Measurements from ENCODE around the gene FTO. TPM values are rescaled to one million over a fixed set of nuclear protein-coding genes. Genes with fewer than 3 reads are reported as not detected.

FTO gene
- 40.2 TPM for polyA plus RNA-seq (2013, experiment 1 of 2)
- 40.3 TPM for polyA plus RNA-seq (2013, experiment 2 of 2)

DNA sequence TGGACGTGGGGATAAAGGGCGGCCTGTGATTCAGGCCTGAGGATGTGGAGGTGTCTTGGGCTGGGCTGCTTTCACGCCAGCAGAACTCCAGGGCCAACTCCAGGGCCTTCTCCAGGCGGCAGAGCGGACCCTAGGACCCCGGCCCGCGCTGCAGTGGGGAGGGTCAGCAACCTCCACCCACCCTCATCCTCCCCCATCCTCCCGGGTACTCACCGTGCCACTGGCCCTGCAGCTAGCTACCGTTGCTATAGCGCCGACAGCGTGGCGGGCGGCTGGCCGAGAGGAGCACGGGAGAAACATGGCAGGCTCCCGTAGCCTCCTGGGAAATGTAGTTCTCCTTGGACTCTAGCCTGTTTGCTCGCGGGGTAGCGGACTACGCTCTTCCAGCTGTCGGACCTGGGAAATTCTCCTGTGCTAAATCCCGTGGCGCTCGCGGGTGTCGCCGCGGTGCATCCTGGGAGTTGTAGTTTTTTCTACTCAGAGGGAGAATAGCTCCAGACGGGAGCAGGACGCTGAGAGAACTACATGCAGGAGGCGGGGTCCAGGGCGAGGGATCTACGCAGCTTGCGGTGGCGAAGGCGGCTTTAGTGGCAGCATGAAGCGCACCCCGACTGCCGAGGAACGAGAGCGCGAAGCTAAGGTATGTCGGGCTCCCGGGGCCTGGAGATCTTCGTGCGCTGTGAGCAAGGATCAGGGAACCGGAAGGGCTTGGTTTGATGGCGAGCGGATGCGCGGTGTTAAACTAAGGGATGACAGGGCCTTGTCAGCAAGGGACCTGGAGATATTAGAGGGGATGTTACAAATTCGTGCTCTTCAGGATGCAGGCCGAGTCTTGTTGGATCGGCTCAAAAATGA, at the start of gene FTO, which contains the start of gene RPGRIP1L:
Gene FTO, plus strand, starts transcription at position 567 of the 855 bp plus-strand sequence.
Gene RPGRIP1L, minus strand, starts transcription at position 270 of the 855 bp plus-strand sequence. CDS start 3,136 bp downstream, outside the sequence.
- Histone ChIP-seq H2AFZ (ENCODE audit: low read length) (peak within 1 kb of the TSS; percentile 81), H3K4ac (ENCODE audit: low read length) (no peak within 1 kb of the TSS), H3K9ac (ENCODE audit: low read depth, low read length, poor library complexity) (peak within 1 kb of the TSS; percentile 92), H4K91ac (ENCODE audit: low read depth, low read length, poor library complexity) (no peak within 1 kb of the TSS), H3K14ac (ENCODE audit: low read length) (peak within 1 kb of the TSS; percentile 17), H3K23ac (ENCODE audit: low read depth, low read length, poor library complexity) (peak within 1 kb of the TSS; percentile 32), H4K8ac (ENCODE audit: low read depth, low read length) (no peak within 1 kb of the TSS), H2BK120ac (ENCODE audit: low read depth, low read length) (no peak within 1 kb of the TSS), H2AK5ac (ENCODE audit: low read depth, low read length) (peak within 1 kb of the TSS; percentile 66), H3K36me3 (replicated peaks in 1 of 2; ENCODE audit: control insufficient read depth in 2 of 2, insufficient read depth in 2 of 2, low read length in 2 of 2) (peaks cover 3 to 29% of the 10 kb centered on the region in 2 donors), H2BK5ac (ENCODE audit: low read length) (no peak within 1 kb of the TSS), H3K79me1 (ENCODE audit: low read depth, low read length) (peaks cover 5% of the 10 kb centered on the region), H3K4me1 (ENCODE audit: control insufficient read depth in 2 of 2, insufficient read depth in 1 of 2, low read depth in 1 of 2, low read length in 2 of 2) (peaks cover 2 to 3% of the 10 kb centered on the region in 2 donors), H3K27ac (replicated peaks; ENCODE audit: low read length) (no peak within 1 kb of the TSS), H3K18ac (ENCODE audit: low read length) (peak within 1 kb of the TSS; percentile 86), H3K4me2 (ENCODE audit: insufficient read depth, low read length, poor library complexity, severe bottlenecking) (peak within 1 kb of the TSS; percentile 96), H3K4me3 (ENCODE audit: low read length in 2 of 2) (peak within 1 kb of the TSS; percentile 77 to 95), H2BK12ac (ENCODE audit: low read length) (no peak within 1 kb of the TSS), H3K9me3 (replicated peaks in 1 of 2; ENCODE audit: control insufficient read depth in 2 of 2, insufficient read depth in 1 of 2, low read depth in 1 of 2, low read length in 2 of 2) (peaks cover 0 to 7% of the 10 kb centered on the region in 2 donors), H2BK15ac (ENCODE audit: low read length) (no peak within 1 kb of the TSS), H3K27me3 (ENCODE audit: control insufficient read depth in 3 of 3, insufficient read depth in 3 of 3, low read depth in 1 of 3, low read length in 3 of 3) (no peaks in the 10 kb centered on the region)
- WGBS, 2 donors (ENCODE audit: extremely low coverage in 2 of 2, insufficient read length in 2 of 2, insufficient replicate concordance in 1 of 2) = no CpG with 5 or more reads among the region's 57 CpGs
- peak; percentile 99 for DNase-seq (ENCODE audit: low spot score)

- no peak for DNase-seq (ENCODE audit: low spot score)
- H3K4me3 ChIP-seq (ENCODE audit: low read length in 2 of 2) = no peak overlapping the region
- H3K14ac ChIP-seq (ENCODE audit: low read length) = no peak overlapping the region
Observed at GRCh38 chr16:53654946-53655345, 49.0 kb upstream of the FTO start.

DNA sequence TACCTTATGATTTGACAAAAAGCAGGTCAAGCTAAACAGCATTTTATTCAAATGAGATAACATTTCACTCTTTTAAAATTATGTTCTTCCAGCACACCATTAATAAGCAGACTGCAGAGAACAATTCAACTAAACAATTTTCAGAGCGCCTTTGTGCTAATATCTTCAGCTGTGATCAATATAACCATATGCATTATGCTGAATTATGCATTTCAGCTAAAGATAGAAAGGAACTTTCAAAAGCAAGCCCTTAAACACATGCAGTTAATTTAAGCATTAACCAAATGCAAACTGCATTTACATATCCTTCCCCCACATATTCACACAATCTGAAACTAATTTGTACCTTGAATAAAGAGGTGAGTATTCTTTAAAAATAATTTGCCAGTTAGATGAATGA, 41.9 kb upstream of the FTO start:
- Histone ChIP-seq H3K79me1 (ENCODE audit: low read depth, low read length) (no peaks in the 10 kb centered on the region), H3K27me3 (ENCODE audit: control insufficient read depth in 3 of 3, insufficient read depth in 3 of 3, low read depth in 1 of 3, low read length in 3 of 3) (no peaks in the 10 kb centered on the region), H2AK5ac (ENCODE audit: low read depth, low read length) (no peak overlapping the region), H2AFZ (ENCODE audit: low read length) (no peak overlapping the region), H3K4me2 (ENCODE audit: insufficient read depth, low read length, poor library complexity, severe bottlenecking) (no peak overlapping the region), H3K23ac (ENCODE audit: low read depth, low read length, poor library complexity) (no peak overlapping the region), H3K14ac (ENCODE audit: low read length) (no peak overlapping the region), H3K9ac (ENCODE audit: low read depth, low read length, poor library complexity) (no peak overlapping the region), H3K36me3 (replicated peaks in 1 of 2; ENCODE audit: control insufficient read depth in 2 of 2, insufficient read depth in 2 of 2, low read length in 2 of 2) (peaks cover 0 to 10% of the 10 kb centered on the region in 2 donors), H3K18ac (ENCODE audit: low read length) (no peak overlapping the region), H3K4me3 (ENCODE audit: low read length in 2 of 2) (no peak overlapping the region), H3K4ac (ENCODE audit: low read length) (no peak overlapping the region), H2BK5ac (ENCODE audit: low read length) (no peak overlapping the region), H4K8ac (ENCODE audit: low read depth, low read length) (no peak overlapping the region), H2BK15ac (ENCODE audit: low read length) (no peak overlapping the region), H2BK120ac (ENCODE audit: low read depth, low read length) (no peak overlapping the region), H2BK12ac (ENCODE audit: low read length) (no peak overlapping the region), H3K4me1 (ENCODE audit: control insufficient read depth in 2 of 2, insufficient read depth in 1 of 2, low read depth in 1 of 2, low read length in 2 of 2) (no peaks in the 10 kb centered on the region), H3K9me3 (replicated peaks in 1 of 2; ENCODE audit: control insufficient read depth in 2 of 2, insufficient read depth in 1 of 2, low read depth in 1 of 2, low read length in 2 of 2) (peaks cover 0 to 2% of the 10 kb centered on the region in 2 donors), H4K91ac (ENCODE audit: low read depth, low read length, poor library complexity) (no peak overlapping the region), H3K27ac (replicated peaks; ENCODE audit: low read length) (no peak overlapping the region)
- no CpG with 5 or more reads among the region's 1 CpG for WGBS, 2 donors (ENCODE audit: extremely low coverage in 2 of 2, insufficient read length in 2 of 2, insufficient replicate concordance in 1 of 2)
- DNase-seq (ENCODE audit: low spot score) = no peak

More at GRCh38 chr16:53654946-53655345, 49.0 kb upstream of the FTO start:
- Histone ChIP-seq H3K36me3 (replicated peaks in 1 of 2; ENCODE audit: control insufficient read depth in 2 of 2, insufficient read depth in 2 of 2, low read length in 2 of 2) (peaks cover 2 to 69% of the 10 kb centered on the region in 2 donors), H3K18ac (ENCODE audit: low read length) (no peak overlapping the region), H3K4me2 (ENCODE audit: insufficient read depth, low read length, poor library complexity, severe bottlenecking) (no peak overlapping the region), H3K9me3 (replicated peaks in 1 of 2; ENCODE audit: control insufficient read depth in 2 of 2, insufficient read depth in 1 of 2, low read depth in 1 of 2, low read length in 2 of 2) (no peaks in the 10 kb centered on the region), H2AK5ac (ENCODE audit: low read depth, low read length) (no peak overlapping the region), H4K91ac (ENCODE audit: low read depth, low read length, poor library complexity) (no peak overlapping the region), H4K8ac (ENCODE audit: low read depth, low read length) (no peak overlapping the region), H3K9ac (ENCODE audit: low read depth, low read length, poor library complexity) (no peak overlapping the region), H2BK15ac (ENCODE audit: low read length) (no peak overlapping the region), H2BK120ac (ENCODE audit: low read depth, low read length) (no peak overlapping the region), H2BK5ac (ENCODE audit: low read length) (no peak overlapping the region), H3K23ac (ENCODE audit: low read depth, low read length, poor library complexity) (no peak overlapping the region), H2AFZ (ENCODE audit: low read length) (no peak overlapping the region), H3K4me1 (ENCODE audit: control insufficient read depth in 2 of 2, insufficient read depth in 1 of 2, low read depth in 1 of 2, low read length in 2 of 2) (peaks cover 0 to 4% of the 10 kb centered on the region in 2 donors), H2BK12ac (ENCODE audit: low read length) (no peak overlapping the region), H3K79me1 (ENCODE audit: low read depth, low read length) (no peaks in the 10 kb centered on the region), H3K4ac (ENCODE audit: low read length) (no peak overlapping the region), H3K27me3 (ENCODE audit: control insufficient read depth in 3 of 3, insufficient read depth in 3 of 3, low read depth in 1 of 3, low read length in 3 of 3) (no peaks in the 10 kb centered on the region), H3K27ac (replicated peaks; ENCODE audit: low read length) (no peak overlapping the region)
- WGBS, 2 donors (ENCODE audit: extremely low coverage in 2 of 2, insufficient read length in 2 of 2, insufficient replicate concordance in 1 of 2) = no CpG with 5 or more reads among the region's 2 CpGs

DNA sequence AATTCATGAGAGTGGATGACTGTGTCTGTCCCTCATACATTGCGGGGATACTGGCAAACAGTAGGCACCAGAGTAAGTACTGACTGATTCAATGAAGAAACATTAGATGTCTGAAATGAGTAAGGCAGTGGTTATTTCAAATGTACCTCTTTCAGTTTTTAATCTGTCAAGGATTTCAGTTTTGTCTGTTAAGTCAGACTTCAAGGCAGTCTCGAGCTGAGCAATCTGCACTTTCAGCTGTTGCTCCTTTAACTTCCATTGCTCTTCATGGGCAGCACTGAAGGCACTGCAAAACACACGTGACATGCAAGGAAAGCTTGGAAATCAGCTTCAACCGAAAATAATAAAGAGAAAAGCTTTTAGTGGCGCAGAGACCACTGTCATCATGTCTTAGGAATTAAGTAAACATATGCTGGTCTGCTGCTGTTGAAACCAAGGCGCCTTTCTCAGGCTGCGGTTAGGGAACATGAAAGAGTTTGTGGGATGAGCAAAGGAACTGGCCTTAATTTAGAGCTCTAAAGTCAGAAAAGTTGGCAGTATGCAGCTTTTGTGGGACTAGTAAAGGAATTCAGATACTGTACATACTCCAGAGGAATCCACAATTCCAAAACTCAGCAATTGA, 39.1 kb upstream of the FTO start:
- Histone ChIP-seq H3K27ac (replicated peaks; ENCODE audit: low read length) (no peak overlapping the region), H4K91ac (ENCODE audit: low read depth, low read length, poor library complexity) (no peak overlapping the region), H2BK12ac (ENCODE audit: low read length) (no peak overlapping the region), H2BK5ac (ENCODE audit: low read length) (no peak overlapping the region), H3K23ac (ENCODE audit: low read depth, low read length, poor library complexity) (no peak overlapping the region), H3K36me3 (replicated peaks in 1 of 2; ENCODE audit: control insufficient read depth in 2 of 2, insufficient read depth in 2 of 2, low read length in 2 of 2) (no peaks in the 10 kb centered on the region), H3K9ac (ENCODE audit: low read depth, low read length, poor library complexity) (no peak overlapping the region), H4K8ac (ENCODE audit: low read depth, low read length) (no peak overlapping the region), H3K14ac (ENCODE audit: low read length) (no peak overlapping the region), H2AFZ (ENCODE audit: low read length) (no peak overlapping the region), H3K9me3 (replicated peaks in 1 of 2; ENCODE audit: control insufficient read depth in 2 of 2, insufficient read depth in 1 of 2, low read depth in 1 of 2, low read length in 2 of 2) (peaks cover 0 to 2% of the 10 kb centered on the region in 2 donors), H3K4me3 (ENCODE audit: low read length in 2 of 2) (no peak overlapping the region), H3K18ac (ENCODE audit: low read length) (no peak overlapping the region), H2AK5ac (ENCODE audit: low read depth, low read length) (no peak overlapping the region), H3K4me1 (ENCODE audit: control insufficient read depth in 2 of 2, insufficient read depth in 1 of 2, low read depth in 1 of 2, low read length in 2 of 2) (no peaks in the 10 kb centered on the region), H3K27me3 (ENCODE audit: control insufficient read depth in 3 of 3, insufficient read depth in 3 of 3, low read depth in 1 of 3, low read length in 3 of 3) (no peaks in the 10 kb centered on the region), H2BK15ac (ENCODE audit: low read length) (no peak overlapping the region), H2BK120ac (ENCODE audit: low read depth, low read length) (no peak overlapping the region), H3K4me2 (ENCODE audit: insufficient read depth, low read length, poor library complexity, severe bottlenecking) (no peak overlapping the region), H3K79me1 (ENCODE audit: low read depth, low read length) (no peaks in the 10 kb centered on the region), H3K4ac (ENCODE audit: low read length) (no peak overlapping the region)
- no peak for DNase-seq (ENCODE audit: low spot score)
- no CpG with 5 or more reads among the region's 7 CpGs for WGBS, 2 donors (ENCODE audit: extremely low coverage in 2 of 2, insufficient read length in 2 of 2, insufficient replicate concordance in 1 of 2)

Data from neuronal stem cell (in vitro differentiated cells).